HepG2 (cell line): ENCODE results near the gene IDUA. TPM values are rescaled to one million over a fixed set of nuclear protein-coding genes. Genes with fewer than 3 reads are reported as not detected.

Source experiments
- CEBPZ ChIP-seq: IDR thresholded peaks from 2 replicates; pipeline ENCODE4 v1.6.1; 2012; ENCODE audit warnings: low read length, improper control_type of control experiment
- IRF2 ChIP-seq: IDR thresholded peaks from 2 replicates; pipeline ENCODE4 v1.6.1; 2018; ENCODE audit warnings: missing genetic modification reagents, missing compliant biosample characterization
- MED1 ChIP-seq: sonication (generic); formaldehyde crosslinking; IDR thresholded peaks from 2 replicates; pipeline ENCODE4 v1.4.0; 2020; ENCODE audit warnings: missing genetic modification reagents
- SAP130 ChIP-seq: IDR thresholded peaks from 2 replicates; pipeline ENCODE4 v1.6.1; 2016; ENCODE audit warnings: low read depth
- STAT6 ChIP-seq: sonication (generic); formaldehyde crosslinking; IDR thresholded peaks from 2 replicates; pipeline ENCODE4 v1.4.0; 2020; ENCODE audit warnings: missing genetic modification reagents, mild to moderate bottlenecking, borderline replicate concordance
- ZNF607 ChIP-seq: sonication (generic); formaldehyde crosslinking; IDR thresholded peaks from 2 replicates; pipeline ENCODE4 v1.5.1; 2020; ENCODE audit warnings: missing genetic modification reagents, mild to moderate bottlenecking, borderline replicate concordance
- ZNF687 ChIP-seq: sonication (generic); formaldehyde crosslinking; IDR thresholded peaks from 2 replicates; pipeline ENCODE4 v1.5.1; 2020; ENCODE audit warnings: mild to moderate bottlenecking, missing genetic modification reagents, moderate library complexity
- polyA plus RNA-seq, 8 experiments: library from polyadenylated mRNA; depleted of rRNA in 3 of 8; stranded (reverse) in 7 of 8; unstranded in 1 of 8; fragments of >200 nt; fragmentation: Illumina TruSeq in 4 of 8; extraction: Trizol in 4 of 8; gene quantifications; 2 replicates each; pipeline versions ENCODE4 v1.2.1 to v1.2.3, GENCODE V29; 2011 to 2016; ENCODE audit warnings: low read depth in 4 of 8, missing spikeins in 1 of 8, mixed read lengths in 1 of 8; ENCODE audit not compliant: insufficient read depth in 1 of 8
- total RNA-seq, 5 experiments: library from RNA; depleted of rRNA; stranded (reverse); fragments of >200 nt; fragmentation: Illumina TruSeq; extraction: Trizol; gene quantifications; 2 replicates each; pipeline ENCODE4 v1.2.3, GENCODE V29; 2016; ENCODE audit warnings: low read depth in 1 of 5
- TF ChIP-seq, protein P1 (sequence below): sonication (generic); formaldehyde crosslinking; IDR thresholded peaks from 2 replicates; pipeline ENCODE4 v1.4.0; 2020; ENCODE audit warnings: missing genetic modification reagents, borderline replicate concordance
- TF ChIP-seq, protein P2 (sequence below): sonication (generic); formaldehyde crosslinking; IDR thresholded peaks from 2 replicates; pipeline ENCODE4 v1.4.0; 2020; ENCODE audit warnings: missing genetic modification reagents

The IDUA gene
- total and polyA plus RNA-seq, 2 of the 13 experiments (the other 11 are each of a cell fraction or from before 2014, with no cell fraction given), result 0.77 to 1.0 TPM

DNA sequence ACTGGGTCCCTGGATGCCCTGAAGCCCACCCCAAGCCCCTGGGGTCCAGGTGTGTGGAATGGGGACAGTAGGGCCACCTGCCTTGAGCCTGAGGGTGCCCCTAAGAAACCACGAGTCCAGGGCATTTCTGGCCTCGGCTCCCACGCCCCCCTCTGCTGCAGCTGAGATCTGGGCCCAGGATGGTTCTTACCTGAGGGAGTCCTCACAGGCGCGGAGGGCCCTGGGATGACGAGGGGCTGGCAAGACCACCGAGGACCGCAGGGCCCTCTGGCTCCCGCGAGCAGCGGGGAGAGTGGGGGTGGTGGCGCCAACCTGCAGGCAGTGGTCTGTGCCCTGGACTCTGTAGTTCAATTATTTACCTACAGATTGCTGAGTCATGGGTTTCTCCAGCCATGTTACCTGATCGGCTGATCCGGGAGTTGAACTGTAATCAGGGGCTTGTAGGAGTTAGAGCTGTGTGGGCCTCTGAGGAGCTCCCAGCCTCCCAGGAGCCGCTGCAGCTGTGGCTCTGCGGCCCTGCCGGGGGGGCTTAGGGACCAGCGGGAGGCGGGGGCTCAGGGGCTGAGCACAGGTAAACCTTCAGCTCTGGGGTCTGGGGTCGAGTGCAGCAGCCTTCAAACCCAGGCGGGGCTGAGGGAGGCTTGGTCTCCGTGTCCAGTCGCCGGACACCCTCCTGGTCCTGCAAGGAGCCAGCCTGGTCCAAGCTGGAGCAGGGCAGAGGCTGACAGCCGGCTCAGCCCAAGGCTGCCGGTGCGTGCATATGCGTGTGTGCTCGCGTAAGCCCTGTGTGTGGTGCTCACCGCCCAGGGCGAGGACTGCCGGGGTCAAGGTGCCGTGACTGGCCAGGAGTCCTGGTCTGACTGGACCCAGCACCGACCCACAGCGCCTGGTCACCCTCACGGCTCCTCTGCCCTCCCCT, 6.5 kb downstream of the IDUA start, which contains the start of gene SLC26A1 (continued):
- TF ChIP-seq CEBPZ (no peak), STAT6 (CRISPR knock-in tag) (0 out of 2 replicates have a peak, but pooled peaks have one; percentile 14), IRF2 (peak; percentile 45; the same call in 1 of the 2 replicates), ZNF687 (CRISPR knock-in tag) (peak; percentile 80), ZNF607 (CRISPR knock-in tag) (no peak; the same call in 1 of the 2 replicates), SAP130 (CRISPR knock-in tag) (peak; percentile 85), MED1 (CRISPR knock-in tag) (peak; percentile 68)
- TF ChIP-seq, protein P1, sequence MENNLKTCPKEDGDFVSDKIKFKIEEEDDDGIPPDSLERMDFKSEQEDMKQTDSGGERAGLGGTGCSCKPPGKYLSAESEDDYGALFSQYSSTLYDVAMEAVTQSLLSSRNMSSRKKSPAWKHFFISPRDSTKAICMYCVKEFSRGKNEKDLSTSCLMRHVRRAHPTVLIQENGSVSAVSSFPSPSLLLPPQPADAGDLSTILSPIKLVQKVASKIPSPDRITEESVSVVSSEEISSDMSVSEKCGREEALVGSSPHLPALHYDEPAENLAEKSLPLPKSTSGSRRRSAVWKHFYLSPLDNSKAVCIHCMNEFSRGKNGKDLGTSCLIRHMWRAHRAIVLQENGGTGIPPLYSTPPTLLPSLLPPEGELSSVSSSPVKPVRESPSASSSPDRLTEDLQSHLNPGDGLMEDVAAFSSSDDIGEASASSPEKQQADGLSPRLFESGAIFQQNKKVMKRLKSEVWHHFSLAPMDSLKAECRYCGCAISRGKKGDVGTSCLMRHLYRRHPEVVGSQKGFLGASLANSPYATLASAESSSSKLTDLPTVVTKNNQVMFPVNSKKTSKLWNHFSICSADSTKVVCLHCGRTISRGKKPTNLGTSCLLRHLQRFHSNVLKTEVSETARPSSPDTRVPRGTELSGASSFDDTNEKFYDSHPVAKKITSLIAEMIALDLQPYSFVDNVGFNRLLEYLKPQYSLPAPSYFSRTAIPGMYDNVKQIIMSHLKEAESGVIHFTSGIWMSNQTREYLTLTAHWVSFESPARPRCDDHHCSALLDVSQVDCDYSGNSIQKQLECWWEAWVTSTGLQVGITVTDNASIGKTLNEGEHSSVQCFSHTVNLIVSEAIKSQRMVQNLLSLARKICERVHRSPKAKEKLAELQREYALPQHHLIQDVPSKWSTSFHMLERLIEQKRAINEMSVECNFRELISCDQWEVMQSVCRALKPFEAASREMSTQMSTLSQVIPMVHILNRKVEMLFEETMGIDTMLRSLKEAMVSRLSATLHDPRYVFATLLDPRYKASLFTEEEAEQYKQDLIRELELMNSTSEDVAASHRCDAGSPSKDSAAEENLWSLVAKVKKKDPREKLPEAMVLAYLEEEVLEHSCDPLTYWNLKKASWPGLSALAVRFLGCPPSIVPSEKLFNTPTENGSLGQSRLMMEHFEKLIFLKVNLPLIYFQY (CRISPR knock-in tag), result peak; percentile 96; the same call in 1 of the 2 replicates
- TF ChIP-seq, protein P2, sequence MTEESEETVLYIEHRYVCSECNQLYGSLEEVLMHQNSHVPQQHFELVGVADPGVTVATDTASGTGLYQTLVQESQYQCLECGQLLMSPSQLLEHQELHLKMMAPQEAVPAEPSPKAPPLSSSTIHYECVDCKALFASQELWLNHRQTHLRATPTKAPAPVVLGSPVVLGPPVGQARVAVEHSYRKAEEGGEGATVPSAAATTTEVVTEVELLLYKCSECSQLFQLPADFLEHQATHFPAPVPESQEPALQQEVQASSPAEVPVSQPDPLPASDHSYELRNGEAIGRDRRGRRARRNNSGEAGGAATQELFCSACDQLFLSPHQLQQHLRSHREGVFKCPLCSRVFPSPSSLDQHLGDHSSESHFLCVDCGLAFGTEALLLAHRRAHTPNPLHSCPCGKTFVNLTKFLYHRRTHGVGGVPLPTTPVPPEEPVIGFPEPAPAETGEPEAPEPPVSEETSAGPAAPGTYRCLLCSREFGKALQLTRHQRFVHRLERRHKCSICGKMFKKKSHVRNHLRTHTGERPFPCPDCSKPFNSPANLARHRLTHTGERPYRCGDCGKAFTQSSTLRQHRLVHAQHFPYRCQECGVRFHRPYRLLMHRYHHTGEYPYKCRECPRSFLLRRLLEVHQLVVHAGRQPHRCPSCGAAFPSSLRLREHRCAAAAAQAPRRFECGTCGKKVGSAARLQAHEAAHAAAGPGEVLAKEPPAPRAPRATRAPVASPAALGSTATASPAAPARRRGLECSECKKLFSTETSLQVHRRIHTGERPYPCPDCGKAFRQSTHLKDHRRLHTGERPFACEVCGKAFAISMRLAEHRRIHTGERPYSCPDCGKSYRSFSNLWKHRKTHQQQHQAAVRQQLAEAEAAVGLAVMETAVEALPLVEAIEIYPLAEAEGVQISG (CRISPR knock-in tag), result peak; percentile 44
